GM18520 (cell line): ENCODE data around the gene HELZ2.
"Not testable (repeated sequence)": the region's sequence is repeated elsewhere in the genome, so short reads cannot be mapped to it uniquely, and the experiment has no call there.

ENCODE experiments used
- ATAC-seq: cut with Tn5 transposase; IDR thresholded peaks from one replicate; pipeline ENCODE4 v1.9.1; 2021; ENCODE audit not compliant: unreplicated experiment

Gene HELZ2

DNA sequence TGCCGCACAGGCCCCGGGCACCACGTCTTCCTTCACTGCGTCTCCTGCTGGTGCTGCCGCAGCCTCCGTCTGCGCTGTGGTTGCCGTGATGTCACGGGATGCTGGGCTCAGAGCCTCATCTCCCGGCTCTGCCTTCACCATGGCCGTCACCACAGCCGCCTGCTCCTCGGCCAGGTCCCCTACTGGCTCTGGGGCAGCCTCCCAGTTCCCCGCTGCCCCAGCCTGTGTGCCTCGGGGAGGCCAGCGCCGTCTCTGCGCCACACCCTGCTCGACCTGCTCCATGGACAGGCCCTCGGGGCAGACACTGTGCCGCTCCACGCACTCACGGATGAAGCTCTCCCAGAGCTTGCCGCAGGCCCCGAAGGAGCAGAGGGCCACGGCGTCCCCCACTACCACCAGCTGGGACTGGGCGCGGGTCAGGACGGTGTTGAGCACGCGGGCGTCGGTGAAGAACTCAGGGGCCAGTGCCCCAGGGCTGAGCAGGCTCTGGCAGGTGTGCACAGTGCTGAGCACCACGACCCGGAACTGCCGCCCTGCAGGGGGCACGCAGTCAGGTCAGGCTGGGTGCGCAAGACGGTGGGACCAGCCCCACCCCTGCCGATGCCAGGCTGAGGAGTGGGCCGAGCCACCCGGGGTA, 8.2 kb downstream of the HELZ2 start:
- ATAC-seq: no peak

DNA sequence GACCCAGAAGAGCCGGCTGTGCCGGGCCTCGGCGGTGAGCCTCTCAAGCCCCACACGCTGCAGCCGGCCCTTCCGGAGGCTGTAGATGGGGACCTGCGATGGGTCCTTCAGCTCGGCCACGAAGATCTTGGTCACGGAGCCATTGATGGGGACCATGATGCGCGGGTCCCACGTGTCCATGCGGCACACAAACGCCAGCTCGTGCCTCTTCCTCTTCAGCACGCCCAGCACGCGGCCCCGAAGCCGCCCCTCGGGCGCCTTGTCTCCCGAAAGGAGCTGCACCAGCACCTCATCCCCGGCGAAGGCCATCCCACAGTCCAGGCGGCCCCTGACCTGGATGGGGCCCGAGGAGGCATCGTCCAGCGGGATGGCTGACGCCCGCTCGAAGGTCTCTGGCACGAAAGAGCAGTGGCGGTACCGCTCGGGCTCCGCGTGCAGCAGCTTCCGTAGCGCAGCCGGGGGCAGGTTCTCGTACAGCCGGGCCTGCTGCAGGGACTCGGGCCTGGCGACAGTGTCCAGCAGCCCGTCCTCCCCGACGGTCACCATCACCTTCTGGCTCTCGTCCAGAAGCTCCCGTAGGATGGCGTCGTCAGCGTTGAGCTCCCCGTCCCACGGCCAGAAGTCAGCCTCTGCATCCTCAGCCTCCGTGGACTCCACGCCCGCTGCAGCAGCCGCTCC, 8.9 kb downstream of the HELZ2 start:
- ATAC-seq: no peak

DNA sequence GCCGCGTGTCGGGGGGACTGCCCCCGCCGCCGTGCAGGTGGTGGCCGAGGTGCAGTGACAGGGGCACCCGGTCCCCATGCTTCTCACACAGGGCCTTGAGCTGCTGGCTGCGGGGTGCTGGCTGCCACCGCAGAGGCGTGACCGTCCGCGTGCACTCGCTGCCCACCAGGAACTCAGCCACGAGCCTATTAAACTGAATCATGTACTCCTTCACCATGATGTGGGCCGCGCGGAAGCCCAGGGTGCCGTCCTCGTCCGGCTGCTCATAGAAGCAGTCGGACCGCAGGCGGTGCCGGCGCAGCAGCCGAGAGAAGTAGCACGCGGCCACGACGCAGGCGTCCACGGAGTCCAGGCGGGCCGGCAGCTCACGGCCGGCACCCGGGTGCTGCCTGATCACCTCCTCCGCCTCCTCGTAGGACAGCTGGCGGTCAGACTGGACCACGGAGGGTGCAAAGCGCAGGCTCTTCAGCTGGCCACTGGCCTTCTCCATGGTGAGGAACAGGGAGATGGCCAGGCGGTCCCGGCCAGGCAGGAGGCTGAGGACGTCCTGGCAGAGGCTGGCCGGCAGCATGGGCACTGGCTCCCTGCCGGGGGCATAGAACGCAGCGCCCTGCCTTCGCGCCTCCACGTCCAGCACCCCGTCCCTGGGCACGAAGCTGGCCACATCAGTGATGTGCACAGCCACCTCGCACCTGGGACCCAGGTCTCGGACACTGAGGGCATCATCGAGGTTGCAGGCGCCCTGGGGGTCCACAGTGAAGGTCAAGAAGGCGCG, 9.8 kb downstream of the HELZ2 start:
- no peak for ATAC-seq

DNA sequence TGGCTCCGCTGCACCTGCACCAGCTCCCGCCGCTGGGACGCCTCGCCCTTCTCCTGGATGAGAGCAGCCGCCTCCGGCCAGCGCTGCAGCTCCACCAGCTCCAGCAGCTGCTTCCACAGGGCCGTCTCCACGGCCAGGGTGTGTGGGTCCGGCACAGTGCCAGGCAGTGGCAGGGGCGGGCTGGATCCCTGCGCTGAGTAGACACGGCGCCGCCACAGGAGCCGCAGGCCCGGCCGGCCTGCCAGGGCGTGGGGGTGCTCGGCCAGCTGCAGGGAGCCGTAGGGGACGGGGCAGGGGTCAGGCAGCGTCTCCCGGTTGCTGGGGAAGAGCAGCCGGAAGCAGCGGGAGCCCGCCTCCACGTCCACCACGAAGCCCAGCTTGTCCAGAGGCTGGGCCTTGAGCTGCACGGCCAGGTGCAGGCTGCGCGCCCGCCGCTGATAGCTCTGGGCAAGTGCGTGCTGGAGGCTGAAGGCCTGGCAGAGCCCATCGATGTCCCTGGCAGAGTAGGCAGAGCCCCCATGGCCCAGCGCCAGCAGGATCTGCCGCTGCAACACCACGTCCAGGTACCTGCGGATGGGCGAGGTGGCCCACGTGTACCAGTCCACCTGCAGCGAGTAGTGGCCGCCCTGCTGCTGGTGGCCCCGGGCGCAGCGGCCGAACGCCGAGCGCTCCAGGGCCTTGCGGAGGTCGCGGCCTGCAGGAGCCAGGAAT, 10.7 kb downstream of the HELZ2 start:
- ATAC-seq: no peak

DNA sequence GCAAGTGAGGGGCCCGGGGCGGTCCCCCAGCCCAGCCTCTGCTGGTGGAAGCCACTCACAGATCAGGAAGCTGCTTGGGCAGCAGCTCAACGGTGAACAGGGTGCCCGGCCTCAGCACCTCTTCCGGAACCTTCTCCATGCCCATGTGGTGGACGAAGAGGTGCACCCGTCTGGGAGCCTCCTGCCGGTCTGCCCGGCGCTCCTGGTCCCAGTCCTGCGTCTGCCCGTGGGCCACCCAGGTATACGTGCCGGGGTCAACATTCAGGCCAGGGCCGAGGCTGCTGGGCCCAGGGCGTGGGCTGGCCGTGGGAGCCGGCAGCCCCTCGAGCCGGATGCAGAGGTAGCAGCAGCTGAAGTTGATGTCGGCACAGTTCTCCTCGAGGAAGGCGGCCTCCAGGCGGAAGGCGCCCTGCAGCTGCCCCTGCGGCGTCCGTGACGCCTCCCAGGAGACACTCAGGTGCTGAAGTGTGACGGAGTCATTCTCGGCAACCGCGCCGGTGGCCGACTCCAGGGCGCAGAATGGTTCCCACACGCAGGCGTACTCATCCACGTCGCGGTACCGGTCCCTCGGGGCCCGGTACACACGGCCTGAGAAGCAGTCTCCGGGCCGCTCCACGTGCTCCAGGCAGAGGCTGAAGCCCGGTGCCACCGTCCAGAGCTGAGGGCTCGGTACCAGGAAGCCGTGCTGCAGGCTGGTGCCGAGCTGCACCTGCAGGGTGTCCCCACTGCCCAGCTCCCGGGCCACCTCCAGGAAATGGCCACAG, 11.4 kb downstream of the HELZ2 start:
- no peak for ATAC-seq

DNA sequence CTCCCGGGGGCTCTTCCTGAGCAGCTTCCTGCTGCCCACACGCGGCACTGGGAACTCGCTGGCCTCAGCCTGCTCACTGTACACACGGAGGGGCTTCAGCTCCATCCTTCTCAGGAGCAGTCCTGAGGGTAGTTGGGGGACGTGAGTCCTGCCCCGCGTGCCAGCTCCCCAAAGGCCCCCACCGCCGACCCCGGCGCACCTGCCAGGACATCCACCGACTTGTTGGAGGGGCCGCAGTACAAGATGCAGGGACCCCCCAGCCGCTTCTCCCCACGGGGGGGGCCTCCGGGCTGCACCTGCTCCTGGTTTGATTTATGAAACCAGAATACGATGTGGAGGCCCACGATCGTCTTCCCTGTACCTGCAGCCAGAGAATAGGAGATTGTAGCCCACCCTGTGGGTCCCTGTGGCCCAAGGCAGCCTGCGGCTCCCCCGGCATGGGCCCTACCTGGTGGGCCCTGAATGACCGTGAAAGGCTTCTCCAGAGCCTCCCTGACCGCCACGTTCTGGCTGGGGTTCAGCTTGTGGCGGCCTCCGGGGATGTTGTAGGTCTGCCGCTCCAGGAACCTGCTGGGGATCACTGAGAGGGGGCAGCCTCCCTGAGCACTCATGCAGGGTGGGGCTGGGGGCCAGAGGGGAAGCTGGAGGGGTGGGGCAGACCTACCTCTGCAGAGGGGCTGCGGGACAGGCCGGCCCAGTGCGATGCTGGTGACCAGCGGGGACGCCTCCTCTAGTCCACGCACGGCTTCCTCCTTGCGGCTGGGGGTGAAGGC, 12.2 kb downstream of the HELZ2 start:
- no peak for ATAC-seq

DNA sequence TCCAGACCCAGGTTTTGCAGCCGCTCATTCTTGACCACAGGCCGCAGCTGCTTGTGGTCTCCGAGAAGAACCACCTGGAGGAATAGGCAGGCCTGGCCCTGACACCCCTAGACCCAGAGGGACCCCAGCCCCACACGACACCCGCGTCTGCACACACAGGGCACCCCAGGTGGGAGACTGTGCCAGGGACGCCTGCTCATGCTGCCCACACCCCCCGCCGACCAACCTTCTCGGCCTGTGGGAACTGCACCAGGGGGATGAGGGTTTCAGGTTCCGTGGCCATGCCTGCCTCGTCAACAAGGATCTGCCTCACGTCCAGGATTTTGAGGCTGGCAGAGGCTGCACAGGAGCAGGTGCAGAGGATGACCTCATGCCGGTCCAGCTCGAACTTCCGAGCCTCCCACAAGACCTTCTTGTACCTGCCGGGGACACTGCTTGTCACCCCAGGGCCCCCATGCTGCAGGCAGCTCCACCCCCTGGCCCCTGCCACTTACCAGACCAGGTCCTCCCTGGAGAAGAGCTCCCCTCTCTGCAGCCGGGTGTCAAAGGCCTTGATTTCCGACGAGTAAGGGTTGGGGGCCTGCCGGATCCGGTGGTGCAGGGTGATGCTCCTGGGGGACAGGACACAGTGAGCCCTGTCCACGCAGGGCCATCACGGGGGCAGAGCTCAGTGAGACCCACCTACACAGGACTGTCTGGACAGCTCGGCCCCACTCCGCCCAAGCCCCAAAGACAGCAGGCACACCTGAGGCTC, 13.0 kb downstream of the HELZ2 start:
- no peak for ATAC-seq

DNA sequence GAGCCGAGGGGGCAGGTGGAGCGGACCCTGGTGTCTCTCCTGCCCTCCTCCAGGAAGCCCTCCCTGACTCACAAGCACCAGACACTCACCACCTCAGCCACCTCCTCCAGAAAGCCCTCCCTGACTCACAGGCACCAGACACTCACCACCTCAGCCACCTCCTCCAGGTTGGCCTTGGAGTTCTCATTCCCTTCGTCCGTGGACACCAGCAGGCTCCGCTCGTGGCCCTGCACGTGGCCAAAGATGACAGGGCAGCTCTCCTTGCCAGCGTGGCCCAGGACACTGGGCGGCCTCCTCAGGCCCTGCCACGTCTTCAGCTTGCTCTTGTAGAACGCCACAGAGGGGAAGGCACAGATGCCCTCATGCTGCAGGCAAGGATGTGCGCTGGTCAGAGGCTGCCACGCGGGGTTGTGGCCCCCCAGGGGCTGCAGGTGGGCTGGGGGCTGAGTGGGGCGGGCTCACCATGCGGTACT, 13.7 kb downstream of the HELZ2 start:
- no peak for ATAC-seq

DNA sequence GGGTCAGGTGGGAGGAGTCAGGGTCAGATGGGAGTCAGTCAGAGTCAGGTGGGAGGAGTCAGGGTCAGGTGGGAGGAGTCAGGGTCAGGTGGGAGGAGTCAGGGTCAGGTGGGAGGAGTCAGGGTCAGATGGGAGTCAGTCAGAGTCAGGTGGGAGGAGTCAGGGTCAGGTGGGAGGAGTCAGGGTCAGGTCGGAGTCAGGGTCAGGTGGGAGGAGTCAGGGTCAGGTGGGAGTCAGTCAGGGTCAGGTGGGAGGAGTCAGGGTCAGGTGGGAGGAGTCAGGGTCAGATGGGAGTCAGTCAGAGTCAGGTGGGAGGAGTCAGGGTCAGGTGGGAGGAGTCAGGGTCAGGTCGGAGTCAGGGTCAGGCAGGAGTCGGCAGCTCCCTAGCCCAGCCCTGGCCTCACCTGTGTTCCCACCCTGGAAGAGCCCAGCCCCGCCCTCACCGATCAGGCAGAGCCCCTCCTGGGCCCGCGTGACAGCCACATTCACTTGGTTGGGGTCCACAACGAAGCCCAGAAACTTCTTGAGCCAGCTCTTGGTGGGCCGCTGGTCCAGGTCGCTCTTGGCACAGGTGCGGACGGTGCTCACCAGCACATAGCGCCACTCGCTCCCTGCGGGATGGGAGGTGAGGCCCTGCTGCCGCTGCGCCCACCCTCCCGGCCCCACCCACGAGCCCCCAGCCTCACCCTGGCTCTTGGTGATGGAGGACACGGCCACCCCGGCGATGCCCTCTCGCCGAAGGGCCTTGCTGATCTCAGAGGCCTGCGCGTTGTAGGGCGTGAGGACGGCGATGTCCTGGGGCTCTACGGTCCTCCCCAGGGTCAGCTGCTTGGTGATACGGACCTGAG, 14.3 kb downstream of the HELZ2 start:
- not testable (repeated sequence) for ATAC-seq

DNA sequence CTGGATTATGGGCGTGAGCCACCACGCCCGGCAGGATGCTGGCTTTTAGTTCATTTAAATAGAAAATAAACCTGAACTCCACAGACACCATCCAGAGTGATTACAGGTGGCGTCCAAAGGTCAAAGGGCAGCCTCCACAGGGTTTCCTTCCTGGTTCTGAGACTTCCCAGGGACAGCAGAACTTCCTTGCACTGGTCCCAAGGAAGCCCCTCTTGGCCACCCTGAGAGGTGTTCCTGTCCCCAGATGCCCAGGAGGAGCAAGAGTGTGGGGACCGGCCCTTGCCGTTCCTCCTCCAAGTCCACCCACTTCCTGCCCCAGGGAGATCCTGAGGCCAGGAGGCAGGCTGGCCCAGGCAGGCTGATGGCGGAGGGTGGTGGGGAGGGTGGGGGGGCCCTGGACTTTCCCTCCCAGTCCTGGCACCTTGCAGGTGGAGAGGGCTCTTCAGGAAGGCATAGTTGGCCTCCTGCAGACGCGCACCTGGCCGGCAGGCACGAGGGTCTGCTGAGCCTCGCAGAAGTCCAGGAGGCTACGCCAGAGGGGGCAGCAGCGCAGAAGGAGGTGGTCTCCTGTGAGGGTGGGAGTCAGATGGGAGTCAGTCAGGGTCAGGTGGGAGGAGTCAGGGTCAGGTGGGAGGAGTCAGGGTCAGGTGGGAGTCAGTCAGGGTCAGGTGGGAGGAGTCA, 15.1 kb downstream of the HELZ2 start:
- ATAC-seq: no peak

DNA sequence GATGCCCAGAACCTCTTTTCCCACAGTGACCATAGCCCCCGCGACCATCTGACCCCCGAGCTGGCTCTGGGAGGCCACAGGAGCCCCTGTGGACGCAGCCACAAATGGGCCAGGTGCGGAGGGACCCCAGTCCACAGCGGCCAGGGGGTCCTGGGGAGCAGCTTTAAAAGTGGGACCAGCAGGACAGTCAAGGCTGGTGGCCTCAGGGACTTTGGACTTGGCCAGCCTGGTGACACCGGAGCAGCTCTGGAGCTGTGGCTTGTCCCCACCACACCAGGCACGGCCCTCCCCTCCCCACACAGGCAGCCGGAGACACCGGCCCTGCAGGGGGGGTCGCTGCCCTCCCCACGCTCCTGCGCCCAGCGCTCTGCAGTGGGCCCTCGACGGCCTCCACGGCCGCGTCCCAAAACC, 16.6 kb downstream of the HELZ2 start:
- no peak for ATAC-seq

DNA sequence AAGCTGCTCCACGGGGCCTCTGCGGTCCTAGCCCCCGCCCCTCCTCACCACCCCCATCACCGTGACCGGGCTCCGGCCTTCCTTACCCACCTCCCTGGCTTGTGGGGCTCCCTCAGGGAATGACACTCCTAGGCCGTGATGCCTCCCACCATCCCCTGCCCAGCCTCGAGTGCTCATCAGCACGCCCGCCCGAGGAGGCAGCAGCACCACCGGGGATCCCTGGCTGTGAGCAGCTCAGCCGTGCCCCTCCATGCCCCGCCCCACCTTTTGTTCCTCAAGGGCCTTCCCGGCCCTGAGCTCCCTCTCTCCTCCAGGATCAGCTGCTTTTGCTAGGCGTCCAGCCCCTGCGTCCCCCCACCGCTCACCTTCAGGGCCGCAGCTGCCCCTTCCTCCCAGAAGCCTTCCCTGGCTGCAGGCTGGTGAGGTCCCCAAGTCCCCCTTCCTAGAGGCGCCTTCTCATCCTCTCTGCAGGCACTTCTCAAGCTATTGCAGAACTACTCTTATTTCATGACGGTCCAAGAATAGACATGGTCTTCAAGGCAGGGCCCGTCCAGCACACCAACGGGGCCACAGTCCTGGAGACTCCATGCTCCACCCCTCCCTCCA, 17.1 kb downstream of the HELZ2 start:
- no peak for ATAC-seq

DNA sequence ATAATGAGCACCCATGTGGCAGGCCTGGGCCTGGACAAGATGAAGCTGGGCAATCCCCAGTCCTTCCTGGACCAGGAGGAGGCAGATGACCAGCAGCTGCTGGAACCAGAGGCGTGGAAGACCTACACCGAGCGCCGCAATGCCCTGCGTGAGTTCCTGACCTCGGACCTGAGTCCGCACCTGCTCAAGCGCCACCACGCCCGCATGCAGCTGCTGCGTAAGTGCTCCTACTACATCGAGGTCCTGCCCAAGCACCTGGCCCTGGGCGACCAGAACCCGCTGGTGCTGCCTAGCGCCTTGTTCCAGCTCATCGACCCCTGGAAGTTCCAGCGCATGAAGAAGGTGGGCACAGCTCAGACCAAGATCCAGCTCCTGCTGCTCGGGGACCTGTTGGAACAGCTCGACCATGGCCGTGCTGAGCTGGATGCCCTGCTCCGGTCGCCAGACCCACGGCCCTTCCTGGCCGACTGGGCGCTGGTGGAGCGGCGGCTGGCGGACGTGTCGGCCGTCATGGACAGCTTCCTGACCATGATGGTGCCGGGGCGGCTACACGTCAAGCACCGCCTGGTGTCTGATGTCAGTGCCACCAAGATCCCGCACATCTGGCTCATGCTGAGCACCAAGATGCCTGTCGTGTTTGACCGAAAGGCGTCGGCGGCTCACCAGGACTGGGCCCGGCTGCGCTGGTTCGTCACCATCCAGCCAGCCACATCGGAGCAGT, 18.2 kb downstream of the HELZ2 start:
- no peak for ATAC-seq

DNA sequence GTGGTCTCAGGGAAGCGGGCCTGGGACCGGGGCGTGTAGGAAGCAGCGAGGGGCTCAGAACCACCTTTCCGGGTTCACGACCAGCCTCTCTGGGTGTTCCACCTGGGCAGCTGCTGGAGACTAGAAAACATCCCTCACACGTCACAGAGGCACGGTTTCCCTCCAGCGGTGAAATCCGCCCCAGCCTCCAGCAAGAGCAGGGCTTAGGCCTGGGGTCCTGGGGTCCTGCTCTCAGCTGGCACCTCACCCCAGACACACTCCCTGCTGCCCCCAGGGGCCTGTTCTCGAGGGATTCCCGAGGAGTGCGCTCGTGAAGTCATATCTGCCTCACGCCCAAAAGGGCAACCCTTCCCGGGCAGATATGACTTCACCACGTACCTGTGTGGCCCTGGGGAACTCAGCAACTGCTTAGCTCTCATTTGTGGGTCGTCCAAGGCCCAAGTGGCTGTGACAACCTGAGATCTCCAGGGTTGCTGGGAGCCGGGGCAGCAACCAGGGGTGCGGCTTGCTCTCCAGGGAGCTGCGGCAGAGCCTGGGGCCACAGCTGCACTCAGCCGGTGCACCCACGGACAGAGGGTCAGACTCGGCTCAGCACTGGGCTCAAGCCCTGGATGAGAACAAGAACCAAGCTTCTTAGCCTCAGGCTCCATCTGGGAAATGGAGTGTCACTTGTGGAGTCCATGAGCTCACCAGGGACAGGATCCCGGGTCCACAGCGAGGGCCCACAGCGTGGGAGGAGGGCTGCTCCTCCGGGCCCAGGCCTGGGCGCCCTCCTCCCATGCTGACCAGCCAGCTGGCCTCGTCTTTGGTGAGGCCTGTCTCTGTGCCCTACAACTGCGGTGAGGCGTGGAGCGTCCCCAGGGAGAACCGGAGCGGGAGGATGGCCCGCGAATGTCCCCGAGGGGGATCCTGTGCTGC, 19.4 kb downstream of the HELZ2 start:
- ATAC-seq: no peak

DNA sequence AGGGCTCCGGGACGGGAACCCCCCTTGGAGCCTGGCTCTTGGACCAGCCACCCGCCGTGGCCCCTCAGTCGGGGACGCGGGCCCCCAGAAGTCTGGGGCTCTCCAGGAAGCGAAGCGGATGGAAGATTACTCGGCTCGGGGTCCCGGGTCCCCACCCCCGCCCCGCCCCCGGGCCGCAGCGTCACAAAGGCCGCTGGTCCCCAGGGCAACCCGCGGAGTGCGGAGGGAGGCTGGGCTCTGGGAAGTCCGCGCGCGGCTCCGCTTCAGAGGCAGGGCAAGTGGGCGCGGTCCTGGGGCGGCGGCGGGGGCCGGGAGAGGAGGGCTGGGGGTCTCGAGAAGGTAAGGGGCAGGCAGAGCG, 20.1 kb downstream of the HELZ2 start, which contains the start of gene FNDC11:
Gene FNDC11 (plus strand): TSS at position 227 of the 358 bp plus-strand sequence. CDS start 1,505 bp downstream, outside the sequence.
- ATAC-seq: no peak
